CD4-positive, alpha-beta memory T cell (primary cell): ENCODE data around the gene NNT. TPM values are rescaled to one million over a fixed set of nuclear protein-coding genes. Genes with fewer than 3 reads are reported as not detected.
A peak's percentile ranks its signal among the peaks of the same experiment; 100 is the strongest.

Experiments
- CTCF ChIA-PET: fragments of 350-600 bp; sonication (Branson Sonifier 250); formaldehyde crosslinking; loops from one replicate; lab custom pipeline; 2021; ENCODE audit warnings: inconsistent platforms; ENCODE audit not compliant: partially characterized antibody; lab: Charles Lee
- POLR2A ChIA-PET: fragments of 350-600 bp; sonication (Branson Sonifier 250); formaldehyde crosslinking; loops from one replicate; lab custom pipeline; 2021; ENCODE audit not compliant: partially characterized antibody; lab: Charles Lee
- DNase-seq, 5 donors: peaks; one replicate each; pipeline versions ENCODE4 v3.0.0 to v3.0.0-alpha.2; 2020 to 2022; ENCODE audit warnings: mixed read lengths in 1 of 5
- H3K27ac ChIP-seq: one replicate; pipeline ENCODE4 v1.7.0; 2013; ENCODE audit warnings: low read depth, low read length
- H3K27me3 ChIP-seq: 2 replicates; pipeline ENCODE4 v1.7.0; 2013; ENCODE audit warnings: mild to moderate bottlenecking, low read length, moderate library complexity; ENCODE audit not compliant: insufficient read depth
- H3K36me3 ChIP-seq: 2 replicates; pipeline ENCODE4 v1.7.0; 2013; ENCODE audit warnings: mild to moderate bottlenecking, low read length, moderate library complexity; ENCODE audit not compliant: insufficient read depth
- H3K4me1 ChIP-seq: 2 replicates; pipeline ENCODE4 v1.7.0; 2013; ENCODE audit warnings: mild to moderate bottlenecking, low read length, moderate library complexity; ENCODE audit not compliant: insufficient read depth
- H3K4me3 ChIP-seq, 2 donors: one replicate each; pipeline ENCODE4 v1.7.0; 2013; ENCODE audit warnings: low read length in 2 of 2, mild to moderate bottlenecking in 1 of 2
- H3K9me3 ChIP-seq, 2 donors: one replicate each; pipeline ENCODE4 v1.7.0; 2013; ENCODE audit warnings: low read length in 2 of 2, control low read depth in 1 of 2; ENCODE audit not compliant: control insufficient read depth in 1 of 2
- H3K27ac Mint-ChIP-seq, 7 donors: one replicate each; pipeline ENCODE4 v1.8.0; 2020 to 2021; ENCODE audit warnings: mixed read lengths in 7 of 7, mild to moderate bottlenecking in 6 of 7, inconsistent platforms in 3 of 7, moderate library complexity in 3 of 7
- H3K27me3 Mint-ChIP-seq, 2 donors: one replicate each; pipeline ENCODE4 v1.8.0; 2020 to 2021; ENCODE audit warnings: mixed read lengths in 2 of 2
- H3K36me3 Mint-ChIP-seq, 2 donors: one replicate each; pipeline ENCODE4 v1.8.0; 2020 to 2021; ENCODE audit warnings: mixed read lengths in 2 of 2, inconsistent platforms in 1 of 2, mild to moderate bottlenecking in 1 of 2
- H3K4me1 Mint-ChIP-seq, 4 donors: one replicate each; pipeline ENCODE4 v1.8.0; 2020 to 2021; ENCODE audit warnings: mixed read lengths in 4 of 4, mild to moderate bottlenecking in 1 of 4
- H3K4me3 Mint-ChIP-seq, 8 donors: one replicate each; pipeline ENCODE4 v1.8.0; 2020 to 2021; ENCODE audit warnings: mixed read lengths in 8 of 8, mild to moderate bottlenecking in 7 of 8, moderate library complexity in 6 of 8, inconsistent platforms in 3 of 8
- H3K9me3 Mint-ChIP-seq, 8 donors: one replicate each; pipeline ENCODE4 v1.8.0; 2020 to 2021; ENCODE audit warnings: mixed read lengths in 8 of 8, mild to moderate bottlenecking in 5 of 8, inconsistent platforms in 3 of 8, moderate library complexity in 1 of 8
- intact Hi-C: fragments of 100-400 bp; cut with micrococcal nuclease; formaldehyde crosslinking; loops from one replicate; pipeline ENCODE4 v1.15.1; 2023
- polyA plus RNA-seq, 2 donors: library from polyadenylated mRNA; unstranded; fragments of 300-500 nt; fragmentation: Illumina TruSeq; gene quantifications; one replicate each; pipeline ENCODE4 v1.2.3, GENCODE V29; 2021
- total RNA-seq, 2 experiments: library from RNA; stranded (reverse); gene quantifications; one replicate each; pipeline ENCODE4 v1.2.3, GENCODE V29; 2021

NNT gene
- total and polyA plus RNA-seq, 4 experiments from 2014 or later = 47.0 to 74.7 (median 56.8) TPM

DNA sequence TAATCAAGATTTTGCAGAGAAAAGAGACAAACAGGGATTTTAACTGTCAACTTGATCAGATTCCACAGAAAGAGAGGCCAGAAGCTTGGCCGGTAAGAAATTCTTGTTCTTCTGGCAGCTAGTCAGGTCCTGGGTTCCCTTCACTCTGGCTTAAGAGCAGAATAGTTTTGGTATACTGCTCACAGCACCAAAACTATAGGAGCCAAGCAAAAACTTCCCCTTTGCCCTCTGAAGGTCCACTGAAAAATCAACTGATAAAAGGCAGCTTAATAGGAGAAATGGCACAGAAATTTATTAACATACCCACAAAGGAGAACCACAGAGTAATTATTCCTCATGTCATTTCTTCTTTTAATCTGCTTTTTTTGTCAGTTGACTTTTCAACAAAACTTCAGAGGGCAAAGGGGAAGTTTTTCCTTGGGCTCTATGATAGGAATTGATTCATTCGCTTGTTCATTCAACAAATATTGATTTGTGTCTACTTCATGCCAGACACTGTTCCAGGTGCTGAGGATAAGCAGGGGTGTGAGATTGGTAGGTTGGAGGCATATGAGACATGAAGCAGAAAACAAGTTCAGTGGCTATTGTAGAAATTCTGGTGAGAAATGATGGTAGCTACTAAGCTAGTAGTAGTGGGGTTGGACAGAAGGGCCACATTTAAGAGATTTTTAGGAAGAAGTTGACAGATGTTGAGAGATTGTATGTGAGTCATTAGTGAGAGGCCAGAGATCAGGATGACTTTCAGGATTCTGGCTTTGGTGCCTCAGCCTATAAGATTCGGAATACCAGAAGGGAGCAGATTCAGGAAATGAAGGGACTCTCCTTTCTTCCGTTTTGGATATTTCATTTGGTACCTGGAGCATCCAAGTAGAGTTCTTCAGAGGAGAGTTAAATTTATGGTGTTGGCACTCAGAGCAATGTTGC is 20.6 kb upstream of the NNT start:
- no peaks in the 10 kb centered on the region for H3K4me1 Mint-ChIP-seq
- POLR2A ChIA-PET = no interaction called here

GRCh38 chr5:43583724-43584123 is 19.3 kb upstream of the NNT start:
- Mint-ChIP-seq H3K27ac (peak overlapping the region in 1 of 7 donors; percentile 36), H3K36me3 (peaks cover 18 to 22% of the 10 kb centered on the region in 2 donors), H3K4me1 (no peaks in the 10 kb centered on the region), H3K9me3 (no peaks in the 10 kb centered on the region), H3K4me3 (no peak overlapping the region), H3K27me3 (no peaks in the 10 kb centered on the region)
- no peaks in the 10 kb centered on the region for H3K4me1 ChIP-seq
- intact Hi-C loops = no loop called here
- POLR2A ChIA-PET = no interaction called here
- no peak overlapping the region for H3K27ac ChIP-seq
- no peak overlapping the region for H3K4me3 ChIP-seq
- CTCF ChIA-PET = interaction anchor here (1.4 kb wide), 1 partner anchor 13 kb away, joined by 3 read pairs; no protein-coding TSS in a partner anchor
- H3K36me3 ChIP-seq = no peaks in the 10 kb centered on the region
- H3K27me3 ChIP-seq = no peaks in the 10 kb centered on the region
- H3K9me3 ChIP-seq = no peaks in the 10 kb centered on the region
- DNase-seq = no peak

More for the DNA sequence above, 20.6 kb upstream of the NNT start:
- peak overlapping the region in 1 of 7 donors; percentile 39 for H3K27ac Mint-ChIP-seq
- H3K36me3 Mint-ChIP-seq = peaks cover 15 to 22% of the 10 kb centered on the region in 2 donors
- intact Hi-C loops = no loop called here
- no peak overlapping the region for H3K4me3 Mint-ChIP-seq
- Histone ChIP-seq H3K9me3 (no peaks in the 10 kb centered on the region), H3K27ac (no peak overlapping the region), H3K36me3 (no peaks in the 10 kb centered on the region), H3K4me1 (no peaks in the 10 kb centered on the region), H3K4me3 (no peak overlapping the region), H3K27me3 (no peaks in the 10 kb centered on the region)
- no peak for DNase-seq
- H3K27me3 Mint-ChIP-seq = no peaks in the 10 kb centered on the region
- H3K9me3 Mint-ChIP-seq = no peaks in the 10 kb centered on the region
- CTCF ChIA-PET = interaction anchor here (0.5 kb wide), 1 partner anchor 740 kb away, joined by 4 read pairs; no protein-coding TSS in a partner anchor

- no peaks in the 10 kb centered on the region for H3K4me1 ChIP-seq
- no peaks in the 10 kb centered on the region for H3K36me3 ChIP-seq
- no peak for DNase-seq
- POLR2A ChIA-PET = no interaction called here
- CTCF ChIA-PET = interaction anchor here (1.4 kb wide), 1 partner anchor 12 kb away, joined by 3 read pairs; no protein-coding TSS in a partner anchor
- H3K4me1 Mint-ChIP-seq = no peaks in the 10 kb centered on the region
- H3K27ac Mint-ChIP-seq = no peak overlapping the region
- no peak overlapping the region for H3K4me3 Mint-ChIP-seq
- no peaks in the 10 kb centered on the region for H3K27me3 ChIP-seq
- no peaks in the 10 kb centered on the region for H3K9me3 Mint-ChIP-seq
- peaks cover 18 to 22% of the 10 kb centered on the region in 2 donors for H3K36me3 Mint-ChIP-seq
- intact Hi-C loops = no loop called here
- no peak overlapping the region for H3K27ac ChIP-seq
- H3K4me3 ChIP-seq = no peak overlapping the region
- no peaks in the 10 kb centered on the region for H3K27me3 Mint-ChIP-seq
- no peaks in the 10 kb centered on the region for H3K9me3 ChIP-seq
Measured at GRCh38 chr5:43584166-43584699, 18.7 kb upstream of the NNT start.

- Histone ChIP-seq H3K27ac (no peak overlapping the region), H3K4me3 (no peak overlapping the region), H3K4me1 (no peaks in the 10 kb centered on the region), H3K36me3 (no peaks in the 10 kb centered on the region), H3K27me3 (no peaks in the 10 kb centered on the region), H3K9me3 (no peaks in the 10 kb centered on the region)
- Mint-ChIP-seq H3K9me3 (peaks cover 0 to 1% (median 0%) of the 10 kb centered on the region in 8 donors), H3K36me3 (peaks cover 7 to 17% of the 10 kb centered on the region in 2 donors), H3K4me3 (no peak overlapping the region), H3K27me3 (no peaks in the 10 kb centered on the region), H3K27ac (peak overlapping the region in 1 of 7 donors; percentile 24), H3K4me1 (peaks cover 0 to 2% (median 0%) of the 10 kb centered on the region in 4 donors)
- no peak for DNase-seq
- POLR2A ChIA-PET = no interaction called here
- intact Hi-C loops = no loop called here
- CTCF ChIA-PET = interaction anchor here (1.3 kb wide), 1 partner anchor 43 kb away, joined by 3 read pairs; no protein-coding TSS in a partner anchor
Measured at GRCh38 chr5:43588842-43589241, 14.1 kb upstream of the NNT start.

DNA sequence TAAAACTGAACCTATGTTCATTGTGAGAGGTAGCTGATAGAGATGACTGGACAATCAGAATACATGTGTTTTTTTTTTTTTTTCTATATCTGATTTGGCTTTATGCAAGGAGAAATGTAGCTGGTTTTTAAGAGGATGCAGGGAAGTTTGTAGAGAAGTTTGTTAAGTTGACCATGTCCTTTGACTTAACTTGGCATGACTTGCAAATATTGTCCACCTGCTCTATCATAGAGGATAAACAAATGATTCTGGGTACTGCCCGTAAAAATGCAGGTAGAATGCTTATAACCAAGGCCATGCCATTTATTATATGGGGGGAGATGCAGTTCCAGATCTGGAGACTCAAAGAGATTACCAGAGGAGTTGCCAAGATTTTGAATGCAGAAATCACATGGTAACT is 13.7 kb upstream of the NNT start:
- no peak overlapping the region for H3K27ac ChIP-seq
- no peak overlapping the region for H3K27ac Mint-ChIP-seq
- no peaks in the 10 kb centered on the region for H3K4me1 ChIP-seq
- peaks cover 0 to 1% (median 0%) of the 10 kb centered on the region in 8 donors for H3K9me3 Mint-ChIP-seq
- no peak overlapping the region for H3K4me3 ChIP-seq
- POLR2A ChIA-PET = no interaction called here
- DNase-seq = no peak
- CTCF ChIA-PET = interaction anchor here (1.3 kb wide), 1 partner anchor 42 kb away, joined by 3 read pairs; no protein-coding TSS in a partner anchor
- intact Hi-C loops = no loop called here
- peaks cover 0 to 2% (median 0%) of the 10 kb centered on the region in 4 donors for H3K4me1 Mint-ChIP-seq
- no peaks in the 10 kb centered on the region for H3K27me3 Mint-ChIP-seq
- H3K9me3 ChIP-seq = no peaks in the 10 kb centered on the region
- H3K27me3 ChIP-seq = no peaks in the 10 kb centered on the region
- H3K36me3 ChIP-seq = no peaks in the 10 kb centered on the region
- H3K36me3 Mint-ChIP-seq = peaks cover 7 to 17% of the 10 kb centered on the region in 2 donors
- no peak overlapping the region for H3K4me3 Mint-ChIP-seq

DNA sequence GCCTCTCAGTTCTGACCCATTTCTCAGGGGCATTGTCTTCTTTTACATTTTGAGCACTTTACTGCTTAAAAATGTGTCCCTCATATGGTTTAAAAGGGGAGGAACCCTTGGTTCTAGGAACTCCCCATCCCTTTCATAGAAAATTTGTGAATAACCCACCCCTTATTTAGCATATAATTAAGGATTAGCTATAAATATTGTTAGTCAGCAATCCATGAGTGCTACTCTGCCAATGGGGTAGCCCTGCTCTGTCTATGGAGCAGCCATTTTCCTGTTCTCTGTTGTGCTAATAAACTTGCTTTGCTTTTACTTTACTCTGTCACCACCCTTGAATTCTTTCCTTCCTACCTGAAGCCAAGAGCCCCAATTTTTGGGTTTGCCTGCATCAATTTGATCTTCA is 12.3 kb upstream of the NNT start:
- no peaks in the 10 kb centered on the region for H3K4me1 ChIP-seq
- H3K4me3 Mint-ChIP-seq = no peak overlapping the region
- peaks cover 7 to 17% of the 10 kb centered on the region in 2 donors for H3K36me3 Mint-ChIP-seq
- POLR2A ChIA-PET = no interaction called here
- H3K27me3 Mint-ChIP-seq = no peaks in the 10 kb centered on the region
- H3K9me3 Mint-ChIP-seq = peaks cover 0 to 1% (median 0%) of the 10 kb centered on the region in 8 donors
- no peaks in the 10 kb centered on the region for H3K36me3 ChIP-seq
- CTCF ChIA-PET = no interaction called here
- no peak for DNase-seq
- H3K27ac Mint-ChIP-seq = no peak overlapping the region
- H3K4me1 Mint-ChIP-seq = peaks cover 0 to 2% (median 0%) of the 10 kb centered on the region in 4 donors
- no peaks in the 10 kb centered on the region for H3K27me3 ChIP-seq
- no peak overlapping the region for H3K27ac ChIP-seq
- no peaks in the 10 kb centered on the region for H3K9me3 ChIP-seq
- no peak overlapping the region for H3K4me3 ChIP-seq
- intact Hi-C loops = no loop called here

- peaks cover 0 to 17% of the 10 kb centered on the region in 2 donors for H3K36me3 Mint-ChIP-seq
- peaks cover 0 to 2% (median 0%) of the 10 kb centered on the region in 4 donors for H3K4me1 Mint-ChIP-seq
- no peaks in the 10 kb centered on the region for H3K27me3 ChIP-seq
- no peak overlapping the region for H3K27ac Mint-ChIP-seq
- H3K27ac ChIP-seq = no peak overlapping the region
- H3K36me3 ChIP-seq = no peaks in the 10 kb centered on the region
- H3K4me3 Mint-ChIP-seq = no peak overlapping the region
- CTCF ChIA-PET = no interaction called here
- intact Hi-C loops = no loop called here
- no peaks in the 10 kb centered on the region for H3K27me3 Mint-ChIP-seq
- peaks cover 0 to 1% (median 0%) of the 10 kb centered on the region in 8 donors for H3K9me3 Mint-ChIP-seq
- POLR2A ChIA-PET = no interaction called here
- no peaks in the 10 kb centered on the region for H3K4me1 ChIP-seq
- H3K9me3 ChIP-seq = no peaks in the 10 kb centered on the region
- H3K4me3 ChIP-seq = no peak overlapping the region
- no peak for DNase-seq
Measured at GRCh38 chr5:43592363-43592762, 10.6 kb upstream of the NNT start.
